Activated T-cell treated with anti-CD3 and anti-CD28 coated beads for 1 hour (primary cell): ENCODE measurements around the gene SLC13A2.

Experiments
- DNase-seq: peaks from one replicate; pipeline ENCODE4 v3.0.0-alpha.2; 2020; ENCODE audit warnings: low read depth

Gene SLC13A2

GRCh38 chr17:28534740-28535375 lies 61.4 kb downstream of the SLC13A2 start:
- no peak for DNase-seq

GRCh38 chr17:28536532-28537218 lies 63.2 kb downstream of the SLC13A2 start:
- no peak for DNase-seq

- no peak for DNase-seq
These were observed 63.8 kb downstream of the SLC13A2 start for GRCh38 chr17:28537219-28537610.

- DNase-seq, result no peak
These were observed 65.0 kb downstream of the SLC13A2 start for GRCh38 chr17:28538296-28538895.

- DNase-seq, result no peak
These were observed 66.8 kb downstream of the SLC13A2 start for GRCh38 chr17:28540231-28540630.

GRCh38 chr17:28541439-28541838 lies 68.0 kb downstream of the SLC13A2 start:
- DNase-seq, result no peak

GRCh38 chr17:28544402-28545140 lies 71.1 kb downstream of the SLC13A2 start:
- no peak for DNase-seq

GRCh38 chr17:28545141-28545503 lies 71.7 kb downstream of the SLC13A2 start:
- DNase-seq, result no peak

GRCh38 chr17:28545787-28546415 lies 72.5 kb downstream of the SLC13A2 start:
- DNase-seq, result no peak

GRCh38 chr17:28547096-28547622 lies 73.7 kb downstream of the SLC13A2 start:
- DNase-seq, result no peak
